MCF 10A (cell line): Measurements from ENCODE around the gene TTLL6. TPM values are rescaled to one million over a fixed set of nuclear protein-coding genes. Genes with fewer than 3 reads are reported as not detected.

Experiments used
- BruUV-seq: library from RNA; stranded (reverse); fragments of 400-500 nt; replicated peaks from 2 replicates; lab custom pipeline; 2021; lab: Mats Ljungman, UMichigan
- CTCF ChIA-PET: fragments of 300-600 bp; sonication (Branson Sonifier 250); formaldehyde crosslinking; extraction: SDS; loops from one replicate; lab custom pipeline; 2021; ENCODE audit warnings: antibody characterized with exemption, inconsistent platforms; lab: Yijun Ruan, JAX
- POLR2A ChIA-PET: fragments of 300-600, 350-650 bp; sonication (Branson Sonifier 250); formaldehyde crosslinking; extraction: SDS; loops from one replicate; lab custom pipeline; 2020; ENCODE audit warnings: antibody characterized with exemption, inconsistent platforms; lab: Yijun Ruan, JAX
- DNase-seq: peaks from one replicate; pipeline ENCODE4 v3.0.0-alpha.2; 2018; ENCODE audit not compliant: unreplicated experiment
- H3K27ac Mint-ChIP-seq: one replicate; pipeline ENCODE4 v1.8.0; 2022; ENCODE audit warnings: mild to moderate bottlenecking, low read depth, mixed read lengths; ENCODE audit not compliant: unreplicated experiment
- H3K27me3 Mint-ChIP-seq: one replicate; pipeline ENCODE4 v1.8.0; 2022; ENCODE audit warnings: mixed read lengths; ENCODE audit not compliant: insufficient read depth, unreplicated experiment
- H3K36me3 Mint-ChIP-seq: one replicate; pipeline ENCODE4 v1.8.0; 2022; ENCODE audit warnings: mild to moderate bottlenecking, moderate library complexity, mixed read lengths; ENCODE audit not compliant: insufficient read depth, unreplicated experiment
- H3K4me1 Mint-ChIP-seq: one replicate; pipeline ENCODE4 v1.8.0; 2022; ENCODE audit warnings: mixed read lengths; ENCODE audit not compliant: insufficient read depth, unreplicated experiment
- H3K4me3 Mint-ChIP-seq: one replicate; pipeline ENCODE4 v1.8.0; 2022; ENCODE audit warnings: mild to moderate bottlenecking, moderate library complexity, mixed read lengths; ENCODE audit not compliant: unreplicated experiment
- H3K9me3 Mint-ChIP-seq: one replicate; pipeline ENCODE4 v1.8.0; 2022; ENCODE audit warnings: mixed read lengths; ENCODE audit not compliant: unreplicated experiment
- intact Hi-C: fragments of 100-400 bp; cut with micrococcal nuclease; formaldehyde crosslinking; loops from 2 replicates; pipeline ENCODE4 v1.14.1; 2022
- total RNA-seq: library from RNA; stranded (reverse); gene quantifications from 2 replicates; pipeline ENCODE4 v1.2.3, GENCODE V29; 2022
- TF ChIP-seq, protein P1 (sequence below): fragments of 200-600 bp; IDR thresholded peaks from one replicate; pipeline ENCODE4 v1.8.0; 2022; ENCODE audit warnings: antibody characterized with exemption, mild to moderate bottlenecking; ENCODE audit not compliant: unreplicated experiment

TTLL6 gene
- total RNA-seq, 1 experiment from 2014 or later = not detected

DNA sequence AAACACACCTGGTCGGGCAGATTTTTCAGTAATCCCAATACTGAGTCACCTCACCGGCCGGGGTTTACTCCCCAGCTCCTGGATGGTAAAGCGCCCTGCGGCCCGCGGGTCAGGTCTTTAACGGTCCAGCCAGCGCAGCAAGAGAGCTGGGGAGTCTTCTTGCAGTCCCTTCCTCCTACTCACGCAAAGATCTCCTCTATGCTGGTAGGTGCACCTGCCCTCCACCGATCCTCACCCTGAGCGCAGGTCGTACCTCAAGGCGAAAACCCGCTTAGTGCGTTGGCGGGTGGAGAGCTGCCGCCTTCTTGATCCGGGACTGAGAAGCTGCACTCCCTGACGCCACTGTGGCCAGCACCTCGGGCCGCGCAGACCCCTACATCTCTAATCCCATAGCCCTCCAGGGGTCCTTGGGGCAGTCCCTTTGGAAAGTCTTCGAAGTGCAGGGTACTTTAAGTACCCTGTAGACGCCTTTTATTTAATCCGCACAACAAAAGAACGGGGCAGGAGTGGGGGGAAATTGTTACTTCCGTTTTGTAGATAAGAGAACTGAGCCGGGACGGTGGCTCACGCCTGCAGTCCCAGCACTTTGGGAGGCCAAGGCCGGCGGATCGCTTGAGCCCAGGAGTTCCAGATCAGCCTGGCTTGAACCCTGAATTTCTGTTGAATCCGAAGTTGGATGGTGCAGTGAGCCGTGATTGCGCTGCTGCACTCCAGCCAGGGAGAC lies 78.1 kb downstream of the TTLL6 start:
- POLR2A ChIA-PET = interaction anchor here (0.6 kb wide), 1 partner anchor 19 kb away, joined by 5 read pairs; no protein-coding TSS in a partner anchor
- intact Hi-C loops = no loop called here
- no peaks in the 10 kb centered on the region for H3K9me3 Mint-ChIP-seq
- no peaks in the 10 kb centered on the region for H3K4me1 Mint-ChIP-seq
- peaks cover 5% of the 10 kb centered on the region for H3K36me3 Mint-ChIP-seq
- no peak overlapping the region for H3K4me3 Mint-ChIP-seq
- H3K27ac Mint-ChIP-seq = no peak overlapping the region
- CTCF ChIA-PET = interaction anchor here (0.6 to 2.0 kb wide), 3 partner anchors 15 to 61 kb away, joined by 3 to 10 read pairs (median 3); no protein-coding TSS in a partner anchor
- DNase-seq = no peak
- peaks cover 100% of the 10 kb centered on the region for H3K27me3 Mint-ChIP-seq
- no TSS peak for BruUV-seq
- TF ChIP-seq, protein P1, sequence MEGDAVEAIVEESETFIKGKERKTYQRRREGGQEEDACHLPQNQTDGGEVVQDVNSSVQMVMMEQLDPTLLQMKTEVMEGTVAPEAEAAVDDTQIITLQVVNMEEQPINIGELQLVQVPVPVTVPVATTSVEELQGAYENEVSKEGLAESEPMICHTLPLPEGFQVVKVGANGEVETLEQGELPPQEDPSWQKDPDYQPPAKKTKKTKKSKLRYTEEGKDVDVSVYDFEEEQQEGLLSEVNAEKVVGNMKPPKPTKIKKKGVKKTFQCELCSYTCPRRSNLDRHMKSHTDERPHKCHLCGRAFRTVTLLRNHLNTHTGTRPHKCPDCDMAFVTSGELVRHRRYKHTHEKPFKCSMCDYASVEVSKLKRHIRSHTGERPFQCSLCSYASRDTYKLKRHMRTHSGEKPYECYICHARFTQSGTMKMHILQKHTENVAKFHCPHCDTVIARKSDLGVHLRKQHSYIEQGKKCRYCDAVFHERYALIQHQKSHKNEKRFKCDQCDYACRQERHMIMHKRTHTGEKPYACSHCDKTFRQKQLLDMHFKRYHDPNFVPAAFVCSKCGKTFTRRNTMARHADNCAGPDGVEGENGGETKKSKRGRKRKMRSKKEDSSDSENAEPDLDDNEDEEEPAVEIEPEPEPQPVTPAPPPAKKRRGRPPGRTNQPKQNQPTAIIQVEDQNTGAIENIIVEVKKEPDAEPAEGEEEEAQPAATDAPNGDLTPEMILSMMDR = no peak

DNA sequence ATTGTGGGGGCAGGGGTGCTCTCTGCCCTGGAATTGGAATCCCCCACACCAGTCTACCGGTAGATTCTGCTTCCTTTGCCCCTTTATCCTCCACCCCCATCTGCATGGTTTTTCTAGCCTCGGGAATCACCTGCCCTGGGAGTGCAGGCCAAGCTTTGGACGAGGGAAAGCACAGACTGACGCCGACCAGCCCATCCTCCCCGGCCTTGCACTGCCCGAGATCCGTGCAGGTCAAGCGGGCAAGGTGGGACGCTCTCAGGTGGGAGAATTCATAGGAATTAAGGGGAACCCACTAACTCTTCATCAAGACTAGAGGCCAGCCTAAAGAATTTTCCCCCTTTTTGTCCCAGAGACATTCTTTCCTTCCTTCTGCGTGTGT lies 78.6 kb downstream of the TTLL6 start:
- ChIA-PET CTCF (interaction anchor here (0.5 to 2.0 kb wide), 2 partner anchors 10 to 14 kb away, joined by 3 to 10 read pairs; partner anchors contain the start of gene HOXB13), POLR2A (no interaction called here)
- no peak overlapping the region for H3K27ac Mint-ChIP-seq
- no peak for DNase-seq
- peaks cover 5% of the 10 kb centered on the region for H3K36me3 Mint-ChIP-seq
- no peak overlapping the region for H3K4me3 Mint-ChIP-seq
- no peaks in the 10 kb centered on the region for H3K9me3 Mint-ChIP-seq
- BruUV-seq = no TSS peak
- H3K4me1 Mint-ChIP-seq = no peaks in the 10 kb centered on the region
- TF ChIP-seq, protein P1 = no peak
- H3K27me3 Mint-ChIP-seq = peaks cover 100% of the 10 kb centered on the region
- intact Hi-C loops = no loop called here

DNA sequence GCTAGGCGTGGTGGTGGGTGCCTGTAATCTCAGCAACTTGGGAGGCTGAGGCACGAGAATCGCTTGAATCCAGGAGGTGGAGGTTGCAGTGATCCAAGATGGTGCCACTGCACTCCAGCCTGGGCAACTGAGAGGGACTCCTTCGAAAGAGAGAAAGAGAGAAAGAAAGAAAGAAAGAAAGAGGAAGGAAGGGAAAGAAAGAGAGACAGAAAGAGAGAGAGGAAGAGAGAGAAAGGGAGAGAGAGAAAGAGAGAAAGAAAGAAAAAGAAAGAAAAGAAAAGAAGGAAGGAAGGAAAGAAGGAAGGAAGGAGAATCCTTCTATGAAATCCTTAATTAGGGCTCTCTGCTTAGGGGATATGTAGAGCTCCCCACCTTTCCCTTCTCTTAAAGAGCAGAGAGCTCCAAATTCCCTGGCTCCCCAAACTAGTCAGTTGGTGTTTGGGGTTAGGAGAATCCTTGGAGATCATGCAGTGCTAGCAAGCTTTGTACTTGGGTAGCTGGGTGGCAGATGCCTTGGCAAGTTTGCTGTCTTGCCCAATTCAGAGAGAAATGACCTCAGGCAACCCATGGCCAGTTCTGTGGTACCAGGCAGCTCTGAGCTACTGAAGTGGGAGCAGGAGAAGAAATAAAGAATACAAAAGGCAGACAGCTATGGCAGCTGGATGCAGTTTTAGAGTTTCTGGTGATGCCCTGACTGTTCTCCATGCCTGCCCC lies 79.5 kb downstream of the TTLL6 start:
- TF ChIP-seq, protein P1 = no peak
- Mint-ChIP-seq H3K27ac (no peak overlapping the region), H3K4me3 (no peak overlapping the region), H3K4me1 (no peaks in the 10 kb centered on the region), H3K27me3 (peaks cover 100% of the 10 kb centered on the region), H3K36me3 (peaks cover 5% of the 10 kb centered on the region), H3K9me3 (no peaks in the 10 kb centered on the region)
- no TSS peak for BruUV-seq
- intact Hi-C loops = no loop called here
- POLR2A ChIA-PET = no interaction called here
- no peak for DNase-seq
- CTCF ChIA-PET = interaction anchor here (0.6 to 2.0 kb wide), 3 partner anchors 13 to 234 kb away, joined by 3 to 10 read pairs (median 3); no protein-coding TSS in a partner anchor

DNA sequence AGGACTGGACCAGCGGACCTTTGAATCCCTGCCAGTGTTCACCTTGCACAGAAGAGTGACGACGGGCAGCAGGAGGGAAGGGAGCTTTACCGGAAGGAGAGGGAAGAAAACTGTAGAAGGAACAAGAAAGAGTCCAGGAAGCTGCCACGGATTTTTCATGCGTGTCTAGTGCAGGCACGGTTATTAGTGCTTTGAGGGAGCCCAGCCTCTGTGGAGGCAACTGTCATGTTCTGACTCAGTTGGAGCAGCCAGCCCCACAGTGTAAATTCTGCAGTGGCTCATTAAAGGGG lies 82.0 kb downstream of the TTLL6 start:
- H3K27me3 Mint-ChIP-seq = peaks cover 100% of the 10 kb centered on the region
- H3K4me1 Mint-ChIP-seq = no peaks in the 10 kb centered on the region
- no TSS peak for BruUV-seq
- intact Hi-C loops = no loop called here
- H3K36me3 Mint-ChIP-seq = peaks cover 5% of the 10 kb centered on the region
- CTCF ChIA-PET = interaction anchor here (0.6 to 1.2 kb wide), 4 partner anchors 24 to 1095 kb away, joined by 3 to 7 read pairs (median 3); no protein-coding TSS in a partner anchor
- no peaks in the 10 kb centered on the region for H3K9me3 Mint-ChIP-seq
- no peak overlapping the region for H3K27ac Mint-ChIP-seq
- no peak for DNase-seq
- POLR2A ChIA-PET = no interaction called here
- TF ChIP-seq, protein P1 = no peak
- H3K4me3 Mint-ChIP-seq = no peak overlapping the region
